Ishikawa (cell line): ENCODE data around the gene SYT15.

Source experiments
- CEBPB ChIP-seq: IDR thresholded peaks from 2 replicates; pipeline ENCODE4 v1.6.1; 2012
- CREB1 ChIP-seq: IDR thresholded peaks from 2 replicates; pipeline ENCODE4 v1.6.1; 2012; ENCODE audit warnings: low read depth
- EGR1 ChIP-seq: IDR thresholded peaks from 2 replicates; pipeline ENCODE4 v1.6.1; 2012
- EP300 ChIP-seq: IDR thresholded peaks from 2 replicates; pipeline ENCODE4 v1.6.1; 2012; ENCODE audit warnings: borderline replicate concordance
- FOXM1 ChIP-seq: IDR thresholded peaks from 2 replicates; pipeline ENCODE4 v1.6.1; 2012; ENCODE audit warnings: low read depth, borderline replicate concordance
- NFIC ChIP-seq: IDR thresholded peaks from 2 replicates; pipeline ENCODE4 v1.6.1; 2012
- RAD21 ChIP-seq: IDR thresholded peaks from 2 replicates; pipeline ENCODE4 v1.6.1; 2012; ENCODE audit warnings: low read depth
- TAF1 ChIP-seq: IDR thresholded peaks from 2 replicates; pipeline ENCODE4 v1.6.1; 2012; ENCODE audit warnings: low read depth, mild to moderate bottlenecking
- TCF12 ChIP-seq: IDR thresholded peaks from 2 replicates; pipeline ENCODE4 v1.6.1; 2012; ENCODE audit warnings: low read depth
- TEAD4 ChIP-seq: IDR thresholded peaks from 2 replicates; pipeline ENCODE4 v1.6.1; 2012
- YY1 ChIP-seq: IDR thresholded peaks from 2 replicates; pipeline ENCODE4 v1.6.1; 2012; ENCODE audit warnings: low read depth
- ZBTB7A ChIP-seq: IDR thresholded peaks from 2 replicates; pipeline ENCODE4 v1.6.1; 2012; ENCODE audit warnings: low read depth
- TF ChIP-seq, protein P1 (sequence below): IDR thresholded peaks from 2 replicates; pipeline ENCODE4 v1.6.1; 2012
- TF ChIP-seq, protein P2 (sequence below): IDR thresholded peaks from 2 replicates; pipeline ENCODE4 v1.6.1; 2012; ENCODE audit warnings: low read depth, mild to moderate bottlenecking
- TF ChIP-seq, protein P3 (sequence below): IDR thresholded peaks from 2 replicates; pipeline ENCODE4 v1.6.1; 2012

SYT15 gene

DNA sequence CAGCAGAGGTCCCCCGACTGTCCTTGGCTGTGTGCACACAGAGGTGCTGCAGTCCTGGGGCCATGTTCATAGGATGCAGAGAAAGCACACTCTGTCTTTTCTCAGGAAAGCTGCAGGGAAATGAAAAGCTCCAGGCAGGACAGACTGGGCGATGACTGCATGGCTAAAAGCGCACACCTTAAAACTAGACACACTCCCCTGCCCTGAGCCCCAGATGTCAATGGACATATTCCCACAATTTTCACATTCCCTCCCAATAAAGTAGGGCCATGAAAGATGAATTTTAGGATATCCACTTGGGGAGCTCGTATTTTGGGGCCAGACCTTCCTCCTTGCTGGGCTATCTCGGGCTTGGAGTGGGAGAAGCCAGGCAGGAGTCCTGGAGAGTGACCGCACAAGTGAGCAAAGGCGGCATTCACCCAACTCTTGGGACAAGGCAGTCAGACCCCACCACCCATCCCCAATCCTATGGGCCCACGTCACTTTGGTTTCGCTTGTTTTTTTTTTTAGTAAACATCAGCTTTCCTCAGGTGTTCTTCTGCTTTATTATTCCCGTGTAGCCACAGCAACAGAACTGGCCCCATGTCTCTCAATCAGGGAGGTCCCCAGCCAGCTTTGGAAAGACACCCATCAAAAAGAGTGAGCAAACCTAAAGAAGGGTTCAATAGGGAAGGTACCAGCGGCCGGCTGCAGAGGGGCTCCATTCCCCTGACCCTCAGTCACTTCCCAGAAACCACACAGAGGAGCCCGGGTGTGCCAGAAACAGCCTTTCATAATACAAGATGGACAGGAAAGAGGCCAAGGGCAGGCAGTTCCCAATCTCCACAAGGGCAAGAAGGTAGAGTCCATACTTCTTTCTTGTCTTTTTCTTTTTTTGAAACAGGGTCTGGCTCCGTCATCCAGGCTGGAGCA lies 35.2 kb upstream of the SYT15 start:
- no peak for TF ChIP-seq TAF1
- no peak for TF ChIP-seq EGR1
- no peak for TF ChIP-seq ZBTB7A
- TF ChIP-seq, protein P1, sequence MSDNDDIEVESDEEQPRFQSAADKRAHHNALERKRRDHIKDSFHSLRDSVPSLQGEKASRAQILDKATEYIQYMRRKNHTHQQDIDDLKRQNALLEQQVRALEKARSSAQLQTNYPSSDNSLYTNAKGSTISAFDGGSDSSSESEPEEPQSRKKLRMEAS: no peak
- no peak for TF ChIP-seq EP300
- no peak for TF ChIP-seq FOXM1
- TF ChIP-seq CREB1: no peak
- TF ChIP-seq, protein P2, sequence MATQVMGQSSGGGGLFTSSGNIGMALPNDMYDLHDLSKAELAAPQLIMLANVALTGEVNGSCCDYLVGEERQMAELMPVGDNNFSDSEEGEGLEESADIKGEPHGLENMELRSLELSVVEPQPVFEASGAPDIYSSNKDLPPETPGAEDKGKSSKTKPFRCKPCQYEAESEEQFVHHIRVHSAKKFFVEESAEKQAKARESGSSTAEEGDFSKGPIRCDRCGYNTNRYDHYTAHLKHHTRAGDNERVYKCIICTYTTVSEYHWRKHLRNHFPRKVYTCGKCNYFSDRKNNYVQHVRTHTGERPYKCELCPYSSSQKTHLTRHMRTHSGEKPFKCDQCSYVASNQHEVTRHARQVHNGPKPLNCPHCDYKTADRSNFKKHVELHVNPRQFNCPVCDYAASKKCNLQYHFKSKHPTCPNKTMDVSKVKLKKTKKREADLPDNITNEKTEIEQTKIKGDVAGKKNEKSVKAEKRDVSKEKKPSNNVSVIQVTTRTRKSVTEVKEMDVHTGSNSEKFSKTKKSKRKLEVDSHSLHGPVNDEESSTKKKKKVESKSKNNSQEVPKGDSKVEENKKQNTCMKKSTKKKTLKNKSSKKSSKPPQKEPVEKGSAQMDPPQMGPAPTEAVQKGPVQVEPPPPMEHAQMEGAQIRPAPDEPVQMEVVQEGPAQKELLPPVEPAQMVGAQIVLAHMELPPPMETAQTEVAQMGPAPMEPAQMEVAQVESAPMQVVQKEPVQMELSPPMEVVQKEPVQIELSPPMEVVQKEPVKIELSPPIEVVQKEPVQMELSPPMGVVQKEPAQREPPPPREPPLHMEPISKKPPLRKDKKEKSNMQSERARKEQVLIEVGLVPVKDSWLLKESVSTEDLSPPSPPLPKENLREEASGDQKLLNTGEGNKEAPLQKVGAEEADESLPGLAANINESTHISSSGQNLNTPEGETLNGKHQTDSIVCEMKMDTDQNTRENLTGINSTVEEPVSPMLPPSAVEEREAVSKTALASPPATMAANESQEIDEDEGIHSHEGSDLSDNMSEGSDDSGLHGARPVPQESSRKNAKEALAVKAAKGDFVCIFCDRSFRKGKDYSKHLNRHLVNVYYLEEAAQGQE: no peak
- TF ChIP-seq RAD21: no peak
- no peak for TF ChIP-seq CEBPB
- TF ChIP-seq TCF12: no peak
- no peak for TF ChIP-seq YY1
- TF ChIP-seq, protein P3, sequence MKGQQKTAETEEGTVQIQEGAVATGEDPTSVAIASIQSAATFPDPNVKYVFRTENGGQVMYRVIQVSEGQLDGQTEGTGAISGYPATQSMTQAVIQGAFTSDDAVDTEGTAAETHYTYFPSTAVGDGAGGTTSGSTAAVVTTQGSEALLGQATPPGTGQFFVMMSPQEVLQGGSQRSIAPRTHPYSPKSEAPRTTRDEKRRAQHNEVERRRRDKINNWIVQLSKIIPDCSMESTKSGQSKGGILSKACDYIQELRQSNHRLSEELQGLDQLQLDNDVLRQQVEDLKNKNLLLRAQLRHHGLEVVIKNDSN: no peak
- TF ChIP-seq TEAD4: no peak
- no peak for TF ChIP-seq NFIC

DNA sequence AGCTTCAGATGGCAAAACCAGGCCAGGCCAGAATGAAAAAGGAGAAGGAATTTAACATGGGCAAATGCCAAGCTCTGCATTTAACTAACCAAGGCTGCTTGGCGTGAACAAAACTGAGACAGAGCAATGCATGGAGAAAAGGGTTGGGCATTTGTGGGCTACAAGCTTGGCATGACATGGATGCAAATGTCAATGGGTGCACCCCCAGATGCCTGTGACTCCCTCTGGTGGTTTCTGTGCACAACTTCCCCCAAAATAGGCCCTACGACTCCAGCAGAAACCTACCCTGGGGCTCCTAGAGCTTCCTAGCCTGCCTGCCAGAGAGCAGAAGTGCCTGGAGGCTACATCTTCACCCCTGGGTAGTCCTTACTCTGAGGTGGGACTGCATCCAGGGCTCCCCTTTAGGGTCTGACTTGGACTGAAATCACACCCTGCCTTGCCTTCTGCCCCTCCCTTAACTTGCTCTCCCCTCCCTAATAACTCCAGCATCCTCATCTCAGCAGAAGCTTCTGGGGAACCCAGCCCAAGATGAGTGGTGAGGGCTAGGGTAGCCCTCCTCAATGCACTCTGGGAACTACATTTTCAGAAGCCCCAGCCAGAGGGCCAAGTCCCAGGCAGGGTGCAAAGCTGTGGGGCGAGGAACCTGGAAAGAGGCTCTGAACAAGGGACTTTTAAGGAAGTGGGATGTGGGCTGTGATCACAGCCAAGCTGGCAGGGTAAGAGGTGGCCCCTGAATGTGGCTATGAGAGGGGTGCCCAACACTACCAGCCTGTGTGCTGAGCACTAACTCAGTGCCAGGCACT lies 33.7 kb upstream of the SYT15 start:
- TF ChIP-seq EP300: no peak
- no peak for TF ChIP-seq CREB1
- peak; percentile 41; the same call in 1 of the 2 replicates for TF ChIP-seq RAD21
- no peak for TF ChIP-seq EGR1
- TF ChIP-seq, protein P2: no peak
- no peak for TF ChIP-seq ZBTB7A

DNA sequence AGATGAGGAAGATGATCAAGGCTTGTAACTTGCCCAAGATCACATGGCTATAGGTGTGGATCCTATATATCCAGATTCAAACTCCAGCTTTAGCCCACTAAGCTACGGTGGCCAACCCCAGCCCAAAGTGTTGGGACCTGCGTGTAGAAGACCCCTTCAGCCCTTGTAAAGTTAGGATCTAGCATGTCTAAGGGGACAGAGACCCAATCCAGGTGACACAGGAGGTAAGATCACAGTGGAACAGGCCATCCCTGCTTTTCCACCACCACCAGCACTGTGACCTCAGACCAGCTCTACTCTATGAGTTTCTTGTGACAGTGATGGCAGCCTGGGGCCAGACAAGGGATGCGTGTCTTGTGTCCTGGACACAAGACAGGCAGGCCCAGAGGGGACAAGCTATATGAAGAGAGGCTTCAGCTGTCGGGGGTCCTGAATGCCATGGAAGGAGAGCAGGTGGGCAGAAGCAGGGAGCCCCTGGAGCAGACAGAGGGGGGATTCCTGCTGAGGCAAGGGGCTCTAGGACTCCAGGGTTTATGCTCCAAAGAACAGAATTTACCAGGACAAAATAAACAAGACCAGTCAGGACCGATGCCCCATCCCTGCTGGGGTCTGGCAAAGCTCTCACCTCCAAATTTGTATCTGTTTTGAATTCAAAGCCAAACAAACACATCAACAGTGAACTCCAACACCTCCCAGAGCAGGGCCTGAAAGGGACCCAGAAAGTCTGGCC lies 32.9 kb upstream of the SYT15 start:
- TF ChIP-seq EP300 (no peak), FOXM1 (no peak), TEAD4 (no peak), EGR1 (no peak), CREB1 (no peak), TAF1 (no peak), TCF12 (no peak), CEBPB (no peak), NFIC (no peak), YY1 (no peak), RAD21 (no peak), ZBTB7A (no peak)
- TF ChIP-seq, protein P2: no peak
- TF ChIP-seq, protein P3: no peak
- TF ChIP-seq, protein P1: no peak
